GM18517 (cell line): ENCODE measurements around the gene ZBTB16.

Source experiments
- ATAC-seq: cut with Tn5 transposase; IDR thresholded peaks from one replicate; pipeline ENCODE4 v1.9.1; 2021; ENCODE audit warnings: mild to moderate bottlenecking, moderate library complexity; ENCODE audit not compliant: unreplicated experiment

ZBTB16 gene

GRCh38 chr11:114063149-114063828, 3.8 kb downstream of the ZBTB16 start:
- no peak for ATAC-seq

GRCh38 chr11:114063829-114064201, 4.3 kb downstream of the ZBTB16 start:
- no peak for ATAC-seq

- ATAC-seq = no peak
Observed at GRCh38 chr11:114064216-114064615, 4.7 kb downstream of the ZBTB16 start.

GRCh38 chr11:114065094-114065493, 5.6 kb downstream of the ZBTB16 start:
- no peak for ATAC-seq

- no peak for ATAC-seq
Observed at GRCh38 chr11:114066046-114066648, 6.6 kb downstream of the ZBTB16 start.

- ATAC-seq = no peak
Observed at GRCh38 chr11:114068327-114068726, 8.8 kb downstream of the ZBTB16 start.

GRCh38 chr11:114070464-114071139, 11.1 kb downstream of the ZBTB16 start:
- no peak for ATAC-seq

GRCh38 chr11:114073007-114073827, 13.7 kb downstream of the ZBTB16 start:
- ATAC-seq = no peak

GRCh38 chr11:114073828-114074381, 14.4 kb downstream of the ZBTB16 start:
- no peak for ATAC-seq

GRCh38 chr11:114074546-114075343, 15.2 kb downstream of the ZBTB16 start:
- ATAC-seq = no peak

GRCh38 chr11:114075344-114075610, 15.8 kb downstream of the ZBTB16 start:
- no peak for ATAC-seq

GRCh38 chr11:114075891-114076441, 16.5 kb downstream of the ZBTB16 start:
- ATAC-seq = no peak

GRCh38 chr11:114076921-114077331, 17.4 kb downstream of the ZBTB16 start:
- no peak for ATAC-seq

- no peak for ATAC-seq
Observed at GRCh38 chr11:114077482-114078305, 18.2 kb downstream of the ZBTB16 start.

- no peak for ATAC-seq
Observed at GRCh38 chr11:114078423-114078822, 18.9 kb downstream of the ZBTB16 start.

GRCh38 chr11:114079511-114080065, 20.1 kb downstream of the ZBTB16 start:
- no peak for ATAC-seq

GRCh38 chr11:114080219-114080618, 20.7 kb downstream of the ZBTB16 start:
- no peak for ATAC-seq

- ATAC-seq = no peak
Observed at GRCh38 chr11:114080769-114081168, 21.3 kb downstream of the ZBTB16 start.
